NCI-H2227 (cell line): ENCODE measurements around the gene BMF.

ENCODE experiments used
- DNase-seq: peaks from one replicate; lab custom pipeline; 2025; ENCODE audit not compliant: unreplicated experiment; lab: John Stamatoyannopoulos, UW

Gene BMF

GRCh38 chr15:40067921-40068624 lies 40.6 kb downstream of the BMF start:
- DNase-seq = no peak

- no peak for DNase-seq
Observed at GRCh38 chr15:40066589-40066988, 42.1 kb downstream of the BMF start.

GRCh38 chr15:40065166-40065565 lies 43.5 kb downstream of the BMF start:
- no peak for DNase-seq

- no peak for DNase-seq
Observed at GRCh38 chr15:40064231-40064894, 44.3 kb downstream of the BMF start.

GRCh38 chr15:40063563-40064011 lies 45.1 kb downstream of the BMF start:
- DNase-seq = peak; percentile 30

- no peak for DNase-seq
Observed at GRCh38 chr15:40062816-40063562, 45.7 kb downstream of the BMF start.

- no peak for DNase-seq
Observed at GRCh38 chr15:40061212-40061901, 47.3 kb downstream of the BMF start.

GRCh38 chr15:40060236-40060961 lies 48.3 kb downstream of the BMF start:
- DNase-seq = no peak

GRCh38 chr15:40059821-40060220 lies 48.9 kb downstream of the BMF start:
- no peak for DNase-seq

GRCh38 chr15:40058476-40059140 lies 50.1 kb downstream of the BMF start:
- DNase-seq = no peak

GRCh38 chr15:40055576-40056293 lies 52.9 kb downstream of the BMF start:
- DNase-seq = no peak

- DNase-seq = no peak
Observed at GRCh38 chr15:40054855-40055575, 53.7 kb downstream of the BMF start.

GRCh38 chr15:40054605-40054854 lies 54.1 kb downstream of the BMF start:
- DNase-seq = no peak

- no peak for DNase-seq
Observed at GRCh38 chr15:40053831-40054604, 54.7 kb downstream of the BMF start.

GRCh38 chr15:40053079-40053830 lies 55.4 kb downstream of the BMF start:
- no peak for DNase-seq

GRCh38 chr15:40052604-40053003 lies 56.1 kb downstream of the BMF start:
- DNase-seq = no peak

- no peak for DNase-seq
Observed at GRCh38 chr15:40051616-40052415, 56.9 kb downstream of the BMF start.
